SK-N-SH (cell line): Measurements from ENCODE around the gene CLEC4G.
"Not testable (repeated sequence)": the region's sequence is repeated elsewhere in the genome, so short reads cannot be mapped to it uniquely, and the experiment has no call there.

ENCODE experiments used
- CHD2 ChIP-seq: fragments of 150-350 bp; IDR thresholded peaks from 2 replicates; pipeline ENCODE4 v1.6.1; 2018; ENCODE audit warnings: low read length; ENCODE audit not compliant: partially characterized antibody
- MEF2A ChIP-seq: IDR thresholded peaks from 2 replicates; pipeline ENCODE4 v1.4.0; 2012; ENCODE audit warnings: low read depth, borderline replicate concordance
- TF ChIP-seq, protein P1 (sequence below): fragments of 200-600 bp; sonication (generic); IDR thresholded peaks from 2 replicates; pipeline ENCODE4 v1.6.1; 2017; ENCODE audit warnings: antibody characterized with exemption, mild to moderate bottlenecking, moderate library complexity
- TF ChIP-seq, protein P2 (sequence below): fragments of 150-350 bp; IDR thresholded peaks from 2 replicates; pipeline ENCODE4 v1.6.1; 2016; ENCODE audit warnings: mild to moderate bottlenecking, low read depth, low read length

DNA sequence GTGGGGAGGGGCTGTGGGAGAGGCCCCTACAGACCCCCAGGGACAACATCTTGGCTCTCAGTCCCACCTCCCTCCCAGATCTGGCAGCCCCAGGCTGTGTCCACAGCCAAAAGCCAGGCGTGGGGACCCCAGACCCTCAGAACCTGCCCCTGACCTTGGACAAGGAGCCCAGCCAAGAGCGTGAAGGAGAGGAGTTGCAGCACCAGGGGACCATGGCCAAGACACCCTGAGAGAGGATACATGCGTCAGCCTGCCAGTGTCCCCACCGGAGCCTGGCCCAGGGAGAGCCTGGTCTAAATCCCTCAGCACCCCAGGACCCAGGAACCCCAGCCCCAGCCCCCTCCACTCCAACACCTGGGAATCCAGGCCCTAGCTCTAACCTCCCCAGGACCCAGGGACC is 14.4 kb upstream of the CLEC4G start:
- not testable (repeated sequence) for TF ChIP-seq MEF2A, CHD2
- TF ChIP-seq, protein P1, sequence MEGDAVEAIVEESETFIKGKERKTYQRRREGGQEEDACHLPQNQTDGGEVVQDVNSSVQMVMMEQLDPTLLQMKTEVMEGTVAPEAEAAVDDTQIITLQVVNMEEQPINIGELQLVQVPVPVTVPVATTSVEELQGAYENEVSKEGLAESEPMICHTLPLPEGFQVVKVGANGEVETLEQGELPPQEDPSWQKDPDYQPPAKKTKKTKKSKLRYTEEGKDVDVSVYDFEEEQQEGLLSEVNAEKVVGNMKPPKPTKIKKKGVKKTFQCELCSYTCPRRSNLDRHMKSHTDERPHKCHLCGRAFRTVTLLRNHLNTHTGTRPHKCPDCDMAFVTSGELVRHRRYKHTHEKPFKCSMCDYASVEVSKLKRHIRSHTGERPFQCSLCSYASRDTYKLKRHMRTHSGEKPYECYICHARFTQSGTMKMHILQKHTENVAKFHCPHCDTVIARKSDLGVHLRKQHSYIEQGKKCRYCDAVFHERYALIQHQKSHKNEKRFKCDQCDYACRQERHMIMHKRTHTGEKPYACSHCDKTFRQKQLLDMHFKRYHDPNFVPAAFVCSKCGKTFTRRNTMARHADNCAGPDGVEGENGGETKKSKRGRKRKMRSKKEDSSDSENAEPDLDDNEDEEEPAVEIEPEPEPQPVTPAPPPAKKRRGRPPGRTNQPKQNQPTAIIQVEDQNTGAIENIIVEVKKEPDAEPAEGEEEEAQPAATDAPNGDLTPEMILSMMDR = not testable (repeated sequence)
- TF ChIP-seq, protein P2, sequence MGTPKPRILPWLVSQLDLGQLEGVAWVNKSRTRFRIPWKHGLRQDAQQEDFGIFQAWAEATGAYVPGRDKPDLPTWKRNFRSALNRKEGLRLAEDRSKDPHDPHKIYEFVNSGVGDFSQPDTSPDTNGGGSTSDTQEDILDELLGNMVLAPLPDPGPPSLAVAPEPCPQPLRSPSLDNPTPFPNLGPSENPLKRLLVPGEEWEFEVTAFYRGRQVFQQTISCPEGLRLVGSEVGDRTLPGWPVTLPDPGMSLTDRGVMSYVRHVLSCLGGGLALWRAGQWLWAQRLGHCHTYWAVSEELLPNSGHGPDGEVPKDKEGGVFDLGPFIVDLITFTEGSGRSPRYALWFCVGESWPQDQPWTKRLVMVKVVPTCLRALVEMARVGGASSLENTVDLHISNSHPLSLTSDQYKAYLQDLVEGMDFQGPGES = not testable (repeated sequence)
